Stimulated activated CD4-positive, alpha-beta T cell treated with anti-CD3 and anti-CD28 coated beads, Interleukin-12 subunit alpha, Interleukin-12 subunit beta, amount 100 ng/mL, for 48 hours (primary cell): Measurements from ENCODE around the gene PGAP6.
"Not testable (repeated sequence)": the region's sequence is repeated elsewhere in the genome, so short reads cannot be mapped to it uniquely, and the experiment has no call there.

Experiments
- DNase-seq, 3 donors: peaks; one replicate each; pipeline ENCODE4 v3.0.0-alpha.2; 2020; ENCODE audit warnings: low read depth in 2 of 3, low spot score in 1 of 3

PGAP6 gene

GRCh38 chr16:351804-352520 lies 29.8 kb downstream of the PGAP6 start:
- DNase-seq: no peak

GRCh38 chr16:350203-350602 lies 31.6 kb downstream of the PGAP6 start:
- DNase-seq: no peak

GRCh38 chr16:349211-349610 lies 32.6 kb downstream of the PGAP6 start:
- DNase-seq: no peak

GRCh38 chr16:348495-348894 lies 33.3 kb downstream of the PGAP6 start:
- DNase-seq: not testable (repeated sequence)

- no peak for DNase-seq
These were observed 34.6 kb downstream of the PGAP6 start for GRCh38 chr16:347203-347602.

GRCh38 chr16:346587-346986 lies 35.2 kb downstream of the PGAP6 start:
- DNase-seq: no peak

- no peak for DNase-seq
These were observed 36.0 kb downstream of the PGAP6 start for GRCh38 chr16:345772-346171.

GRCh38 chr16:342455-343213 lies 39.1 kb downstream of the PGAP6 start:
- no peak for DNase-seq

GRCh38 chr16:341974-342336 lies 39.8 kb downstream of the PGAP6 start:
- not testable (repeated sequence) for DNase-seq

- DNase-seq: not testable (repeated sequence)
These were observed 40.4 kb downstream of the PGAP6 start for GRCh38 chr16:341095-341973.

- DNase-seq: no peak
These were observed 41.2 kb downstream of the PGAP6 start for GRCh38 chr16:340370-341091.

- DNase-seq: no peak
These were observed 42.1 kb downstream of the PGAP6 start for GRCh38 chr16:339680-340079.

GRCh38 chr16:337975-338575 lies 43.7 kb downstream of the PGAP6 start:
- DNase-seq: no peak

GRCh38 chr16:337437-337836 lies 44.3 kb downstream of the PGAP6 start:
- DNase-seq: no peak

GRCh38 chr16:336269-336668 lies 45.5 kb downstream of the PGAP6 start:
- DNase-seq: no peak

- DNase-seq: not testable (repeated sequence)
These were observed 46.7 kb downstream of the PGAP6 start for GRCh38 chr16:334861-335632.

GRCh38 chr16:334164-334832 lies 47.5 kb downstream of the PGAP6 start:
- DNase-seq: not testable (repeated sequence)

GRCh38 chr16:333406-334094 lies 48.2 kb downstream of the PGAP6 start:
- no peak for DNase-seq
